Hippocampal formation (tissue), 2 donors: ENCODE data around the gene VASN.
A peak's percentile ranks its signal among the peaks of the same experiment; 100 is the strongest.

ENCODE experiments used
- DNase-seq, 2 donors: peaks; one replicate each; lab custom pipeline; 2025; lab: John Stamatoyannopoulos, UW

Gene VASN

DNA sequence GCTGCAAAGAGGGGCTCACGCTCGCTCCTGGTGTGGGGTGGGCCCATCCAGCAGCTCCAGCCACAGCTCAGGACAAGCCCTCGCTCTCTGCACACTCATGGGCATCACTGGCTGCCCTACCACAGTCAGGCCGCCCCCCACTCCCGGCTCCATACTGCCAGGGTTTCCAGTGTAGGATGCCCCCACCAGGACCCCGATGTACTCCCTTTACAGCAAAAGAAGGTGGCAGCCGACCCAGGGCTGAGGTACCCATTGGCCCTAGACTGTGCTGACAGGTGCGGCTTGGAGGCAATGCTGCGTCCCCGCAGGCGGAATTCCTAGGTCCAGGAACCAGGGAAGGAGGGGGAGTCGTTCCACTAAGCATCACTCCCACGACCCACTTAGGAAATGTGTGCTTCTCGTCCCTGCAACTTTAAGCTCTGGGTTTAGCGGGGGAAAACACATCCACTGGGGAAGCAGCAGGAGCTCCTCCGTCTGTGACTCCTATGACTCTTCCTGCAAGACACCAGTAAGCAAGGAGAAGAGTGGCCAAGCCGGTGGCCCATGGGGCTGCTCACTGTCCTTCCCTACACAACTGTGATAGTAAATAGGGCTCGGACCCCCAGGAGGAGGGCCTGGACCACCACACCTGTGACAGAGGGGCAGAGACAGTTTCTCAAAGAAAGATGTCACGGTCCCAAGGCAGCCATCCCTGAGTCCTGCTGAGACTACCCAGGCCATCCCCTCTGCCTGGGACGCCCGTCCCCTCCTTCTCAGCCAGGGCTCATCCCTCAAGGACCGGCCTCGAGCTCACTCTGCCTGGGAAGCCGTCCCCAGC is 31.7 kb downstream of the VASN start:
- DNase-seq, result no peak

DNA sequence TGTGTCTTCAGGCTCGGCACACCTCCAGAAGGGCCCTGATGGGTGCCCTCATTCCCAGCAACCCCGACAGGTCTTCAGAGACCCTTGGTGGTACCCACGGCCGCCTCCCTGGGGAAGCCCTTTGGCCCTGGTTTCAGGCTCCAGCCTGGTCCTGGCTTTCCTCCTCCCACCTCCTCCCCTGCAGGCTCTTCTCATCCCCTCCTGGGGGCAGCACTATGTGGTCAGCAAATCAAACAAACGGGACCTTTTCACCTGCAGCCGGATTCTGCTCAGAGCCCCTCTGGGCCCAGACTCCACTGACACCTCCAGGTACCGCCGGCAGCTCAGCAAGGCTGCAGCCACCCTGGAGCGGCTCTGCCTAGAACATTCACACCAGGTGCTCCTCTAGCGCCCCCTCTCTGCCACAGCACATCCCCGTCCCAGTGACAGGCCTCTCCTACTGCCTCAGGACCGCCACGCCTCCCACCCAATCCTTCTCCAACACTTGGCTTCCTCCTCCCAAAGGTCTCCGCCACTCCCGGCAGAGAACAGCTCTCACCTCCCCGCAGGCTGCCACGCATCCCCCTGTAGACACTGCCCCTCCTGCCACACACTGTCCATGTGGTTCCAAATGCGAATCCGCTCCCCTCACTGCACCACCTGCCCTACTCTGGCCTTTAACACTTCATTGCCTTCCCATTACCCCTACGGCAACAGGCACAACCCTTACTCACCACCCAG is 32.8 kb downstream of the VASN start:
- DNase-seq, result no peak

- no peak for DNase-seq
These were observed 33.5 kb downstream of the VASN start for GRCh38 chr16:4404967-4405696.

DNA sequence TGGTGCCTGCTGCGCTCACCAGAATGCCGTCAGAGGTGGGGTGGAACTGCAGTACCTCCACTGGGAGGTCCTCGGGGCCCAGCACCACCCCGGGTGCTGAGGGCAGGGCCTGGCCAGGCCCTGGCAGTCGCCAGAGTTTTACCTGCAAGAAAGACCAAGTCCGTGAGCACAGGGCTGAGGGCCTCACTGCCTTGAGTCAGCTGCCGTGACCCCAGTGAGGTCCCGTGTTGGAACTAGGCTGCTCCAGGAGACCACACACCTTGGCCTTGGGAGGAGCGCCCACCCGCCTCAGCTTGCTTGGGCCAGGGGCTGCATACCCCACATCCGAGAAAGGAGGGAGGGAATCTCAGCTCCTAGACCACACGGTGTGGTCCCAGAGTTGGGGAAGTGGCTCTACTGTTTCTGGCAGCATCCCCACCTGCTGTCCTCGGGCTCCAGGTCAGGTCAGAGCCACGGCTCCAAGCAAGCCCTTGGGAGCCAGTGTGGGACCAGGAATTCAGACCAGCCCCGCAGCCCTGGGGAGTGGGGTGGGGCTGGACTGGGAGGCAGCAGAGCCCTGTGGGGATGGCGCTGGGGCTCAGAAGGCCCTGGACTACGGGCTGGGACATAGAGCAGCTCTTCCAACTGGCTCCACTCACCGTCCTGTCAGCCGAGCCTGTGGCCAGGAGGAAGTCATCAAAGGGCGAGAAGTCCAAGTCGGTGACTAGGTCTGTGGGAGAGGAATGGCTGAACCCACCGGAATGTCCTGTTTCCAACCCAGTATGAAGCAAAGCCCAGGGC is 36.1 kb downstream of the VASN start:
- no peak for DNase-seq

DNA sequence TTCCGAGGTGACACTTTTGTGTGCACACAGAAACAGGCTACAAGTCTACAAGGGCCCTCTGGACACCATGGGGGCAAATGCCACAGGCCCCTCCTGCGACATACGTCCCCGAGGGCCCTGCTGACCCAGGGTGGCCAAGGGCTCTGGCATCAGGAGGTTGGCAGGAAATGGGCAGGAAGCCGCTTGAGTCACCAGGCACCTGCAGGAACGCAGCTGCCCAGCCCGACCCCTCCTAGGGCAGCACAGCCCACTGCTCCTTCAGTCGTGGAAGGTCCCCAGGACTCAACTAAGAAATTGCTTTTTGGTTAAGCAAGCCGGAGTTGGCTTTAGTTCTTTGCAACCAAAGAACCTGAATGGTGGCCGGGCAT is 36.7 kb downstream of the VASN start:
- DNase-seq, result no peak

- DNase-seq, result no peak
These were observed 37.7 kb downstream of the VASN start for GRCh38 chr16:4409081-4409932.

GRCh38 chr16:4410335-4411075 is 38.9 kb downstream of the VASN start:
- DNase-seq, result peak; percentile 64 to 73

DNA sequence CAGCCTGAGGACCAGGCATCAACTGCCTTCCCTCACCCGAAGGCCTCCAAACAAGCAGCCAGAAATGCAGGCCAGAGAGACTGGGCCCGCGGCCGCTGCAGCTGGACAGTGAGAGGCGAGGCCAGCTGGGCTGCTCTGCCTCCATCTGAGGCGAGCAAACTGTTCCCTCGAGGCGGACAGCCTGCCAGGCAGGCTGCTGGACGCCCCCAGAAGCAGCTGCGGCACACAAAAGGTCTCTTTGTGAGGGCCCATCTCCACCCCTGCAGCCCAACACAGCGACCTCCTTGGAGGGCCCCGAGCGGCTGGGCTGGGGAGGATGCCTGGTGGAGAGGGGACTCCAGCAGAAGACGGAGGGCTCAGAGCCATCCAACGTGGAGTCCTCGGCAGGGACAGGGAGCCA is 40.0 kb downstream of the VASN start:
- peak; percentile 94 to 96 for DNase-seq

- DNase-seq, result no peak
These were observed 40.5 kb downstream of the VASN start for GRCh38 chr16:4412159-4412558.

- DNase-seq, result no peak
These were observed 41.2 kb downstream of the VASN start for GRCh38 chr16:4412854-4413253.

- no peak for DNase-seq
These were observed 42.7 kb downstream of the VASN start for GRCh38 chr16:4414187-4414917.

DNA sequence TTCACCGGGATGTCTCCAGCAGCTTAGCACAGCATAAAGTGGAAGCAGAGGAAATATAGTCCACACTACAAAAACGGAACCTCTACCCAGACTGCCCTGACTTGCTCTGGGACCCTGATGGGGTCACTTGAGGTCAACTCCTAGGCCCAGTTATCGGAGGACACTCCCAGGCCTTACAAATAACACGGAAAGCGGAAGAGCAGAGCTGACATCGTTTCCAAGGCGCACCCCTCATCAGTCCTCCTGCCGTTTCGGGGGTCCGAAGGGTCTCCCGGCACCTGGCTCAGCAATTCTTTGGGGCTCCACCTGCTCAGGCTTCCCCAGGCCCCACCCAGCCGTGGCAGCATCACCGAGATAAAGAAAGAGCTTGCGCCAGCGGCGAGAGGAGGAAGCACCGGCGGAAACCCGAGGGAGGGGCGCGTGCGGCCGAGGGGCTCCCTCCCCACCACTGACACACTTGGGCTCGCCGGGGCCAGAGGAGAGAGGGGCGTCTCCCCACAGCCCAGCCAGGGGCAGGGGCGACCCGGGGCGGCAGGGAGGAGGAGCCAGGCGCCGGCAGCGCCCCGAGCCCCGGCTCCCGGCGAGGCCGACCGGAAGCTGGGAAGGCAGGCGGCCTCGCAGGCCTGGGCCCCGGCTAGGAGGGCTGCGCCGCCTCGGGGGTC is 44.0 kb downstream of the VASN start:
- DNase-seq, result peak; percentile 54 to 59

GRCh38 chr16:4416200-4417032 is 44.8 kb downstream of the VASN start, which contains the start of gene CORO7:
CORO7 (minus strand) TSS chr16:4416596; CDS start chr16:4416518, 78 bp downstream.
- DNase-seq, result peak; percentile 95 to 99

- DNase-seq, result no peak
These were observed 47.8 kb downstream of the VASN start for GRCh38 chr16:4419402-4419959.

GRCh38 chr16:4420505-4421105 is 49.0 kb downstream of the VASN start:
- no peak for DNase-seq

DNA sequence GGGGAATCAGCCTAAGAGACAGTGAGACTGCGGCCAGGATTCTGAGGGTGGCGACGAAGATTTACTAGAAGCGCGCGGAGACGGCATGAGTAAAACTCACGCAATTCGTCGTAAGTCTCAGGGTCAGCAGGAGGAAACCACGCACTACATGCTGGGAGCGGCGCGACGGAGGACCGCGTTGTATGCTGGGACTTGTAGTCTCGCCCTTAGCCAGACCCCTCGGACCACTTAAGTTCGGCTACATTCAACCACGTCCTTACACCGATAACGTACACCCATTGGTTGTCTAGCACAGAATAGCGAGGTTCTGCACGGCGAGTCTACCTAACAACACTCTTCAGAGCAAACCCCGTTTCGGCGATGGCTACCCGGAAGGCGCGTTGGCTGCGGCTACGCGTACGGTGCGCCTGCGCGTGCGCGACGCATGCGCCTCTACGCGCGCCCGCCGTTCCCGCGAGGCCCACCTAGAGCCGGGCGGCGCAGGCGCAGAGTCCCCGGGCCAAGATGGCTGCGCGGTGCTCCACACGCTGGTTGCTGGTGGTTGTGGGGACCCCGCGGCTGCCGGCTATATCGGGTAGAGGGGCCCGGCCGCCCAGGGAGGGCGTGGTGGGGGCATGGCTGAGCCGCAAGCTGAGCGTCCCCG is 53.9 kb downstream of the VASN start, which contains the start of gene DNAJA3:
TSS of gene DNAJA3 (plus strand) at position 491 of the 643 bp plus-strand sequence. CDS start at position 505, 14 bp downstream.
- peak; percentile 94 to 98 for DNase-seq
